Measurements from ENCODE around the gene RIOX2. TPM values are rescaled to one million over a fixed set of nuclear protein-coding genes. Genes with fewer than 3 reads are reported as not detected.

The RIOX2 gene
- total and polyA plus RNA-seq, 2 of the 8 experiments (the other 6 are each of a cell fraction or from before 2014, with no cell fraction given): 3.8 to 16.4 TPM

DNA sequence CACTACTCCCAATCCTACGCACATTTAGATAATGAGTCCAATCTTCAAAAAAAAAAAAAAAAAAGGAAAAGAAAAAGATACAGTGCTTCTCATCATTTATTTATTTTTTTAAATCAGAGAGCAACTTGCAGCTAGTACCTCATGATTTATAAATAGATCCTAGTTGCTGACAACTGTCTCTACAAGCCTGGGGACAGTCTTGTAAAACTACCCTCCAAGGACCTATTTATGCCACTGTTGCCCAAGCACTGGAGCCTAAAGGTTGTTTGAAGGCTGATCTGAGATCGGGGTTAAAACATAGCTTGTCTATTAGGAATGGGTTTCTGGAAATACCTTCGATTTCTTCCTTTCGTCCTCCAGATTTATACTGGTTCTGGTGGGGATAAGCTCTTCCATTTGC is 48.2 kb upstream of the RIOX2 start (continued):
- TF ChIP-seq RAD21 (IDR thresholded peaks at IDR 0.05 in 1 of 2, conservative IDR thresholded peaks at IDR 0.05 in 1 of 2; ENCODE audit: low read depth in 2 of 2, low read length in 2 of 2) (no peak), EZH2 (IDR thresholded peaks at IDR 0.05; ENCODE audit: low read depth, low read length, severe bottlenecking) (no peak), EGR1 (IDR thresholded peaks at IDR 0.05; ENCODE audit: borderline replicate concordance, low read depth, low read length) (no peak), CREB1 (IDR thresholded peaks at IDR 0.05) (no peak), CHD7 (IDR thresholded peaks at IDR 0.05; ENCODE audit: insufficient replicate concordance, low read length) (no peak), HDAC6 (IDR thresholded peaks at IDR 0.05; ENCODE audit: low read depth, low read length) (no peak)
